ENCODE results near the gene BPI. TPM values are rescaled to one million over a fixed set of nuclear protein-coding genes. Genes with fewer than 3 reads are reported as not detected.
A peak's percentile ranks its signal among the peaks of the same experiment; 100 is the strongest.
"Not testable (repeated sequence)": the region's sequence is repeated elsewhere in the genome, so short reads cannot be mapped to it uniquely, and the experiment has no call there.

BPI gene
- total RNA-seq, 4 donors from 2014 or later: 0.26 TPM; not detected in 3

DNA sequence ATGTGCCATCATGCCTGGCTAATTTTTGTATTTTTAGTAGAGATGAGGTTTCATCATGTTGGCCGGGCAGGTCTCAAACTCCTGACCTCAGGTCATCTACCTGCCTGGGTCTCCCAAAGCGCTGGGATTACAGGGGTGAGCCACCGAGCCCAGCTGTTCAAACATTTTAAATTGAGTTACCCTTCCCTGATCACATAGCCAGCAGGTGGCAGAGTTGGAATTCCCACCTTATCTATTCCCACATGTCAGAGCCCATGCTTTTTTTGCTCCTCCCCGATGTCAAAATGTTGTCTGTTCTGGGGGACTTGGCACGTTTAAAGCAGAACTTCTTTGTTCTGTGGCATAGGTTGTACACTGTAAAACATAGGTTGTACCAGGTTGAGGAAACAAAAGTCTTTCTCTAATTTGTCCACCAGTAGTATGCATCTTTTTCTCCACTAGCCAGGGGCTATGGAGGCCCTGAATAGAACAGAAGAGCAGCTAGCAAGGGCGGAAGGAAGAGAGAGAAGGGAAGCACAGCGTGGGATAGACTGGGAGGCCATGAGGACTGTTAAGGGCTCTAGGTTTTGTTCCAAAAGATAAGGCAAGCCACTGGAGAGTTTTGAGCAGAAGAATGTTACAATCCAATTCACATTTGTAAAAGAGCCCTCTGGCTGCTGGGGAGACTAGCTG, 35.0 kb downstream of the BPI start:
- TF ChIP-seq, protein P1, sequence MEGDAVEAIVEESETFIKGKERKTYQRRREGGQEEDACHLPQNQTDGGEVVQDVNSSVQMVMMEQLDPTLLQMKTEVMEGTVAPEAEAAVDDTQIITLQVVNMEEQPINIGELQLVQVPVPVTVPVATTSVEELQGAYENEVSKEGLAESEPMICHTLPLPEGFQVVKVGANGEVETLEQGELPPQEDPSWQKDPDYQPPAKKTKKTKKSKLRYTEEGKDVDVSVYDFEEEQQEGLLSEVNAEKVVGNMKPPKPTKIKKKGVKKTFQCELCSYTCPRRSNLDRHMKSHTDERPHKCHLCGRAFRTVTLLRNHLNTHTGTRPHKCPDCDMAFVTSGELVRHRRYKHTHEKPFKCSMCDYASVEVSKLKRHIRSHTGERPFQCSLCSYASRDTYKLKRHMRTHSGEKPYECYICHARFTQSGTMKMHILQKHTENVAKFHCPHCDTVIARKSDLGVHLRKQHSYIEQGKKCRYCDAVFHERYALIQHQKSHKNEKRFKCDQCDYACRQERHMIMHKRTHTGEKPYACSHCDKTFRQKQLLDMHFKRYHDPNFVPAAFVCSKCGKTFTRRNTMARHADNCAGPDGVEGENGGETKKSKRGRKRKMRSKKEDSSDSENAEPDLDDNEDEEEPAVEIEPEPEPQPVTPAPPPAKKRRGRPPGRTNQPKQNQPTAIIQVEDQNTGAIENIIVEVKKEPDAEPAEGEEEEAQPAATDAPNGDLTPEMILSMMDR (IDR thresholded peaks at IDR 0.05): peak in 3 of 6 experiments; percentile 8 to 30 (median 12)
- TF ChIP-seq POLR2A (IDR thresholded peaks at IDR 0.05): no peak
- peaks cover 0 to 4% (median 0%) of the 10 kb centered on the region in 3 donors for H3K4me1 ChIP-seq
- no peak overlapping the region for H3K27ac ChIP-seq
- peaks cover 0 to 7% (median 6%) of the 10 kb centered on the region in 3 donors for H3K9me3 ChIP-seq
- H3K4me3 ChIP-seq: no peak overlapping the region
- intact Hi-C loops (cut with DNase I): no loop called here
- H3K27me3 ChIP-seq: peaks cover 0 to 44% (median 0%) of the 10 kb centered on the region in 4 donors
- 38 to 47% methylated on average over 7 of the region's 7 CpGs for WGBS, 2 donors
- no peak for DNase-seq
- H3K36me3 ChIP-seq: no peaks in the 10 kb centered on the region

DNA sequence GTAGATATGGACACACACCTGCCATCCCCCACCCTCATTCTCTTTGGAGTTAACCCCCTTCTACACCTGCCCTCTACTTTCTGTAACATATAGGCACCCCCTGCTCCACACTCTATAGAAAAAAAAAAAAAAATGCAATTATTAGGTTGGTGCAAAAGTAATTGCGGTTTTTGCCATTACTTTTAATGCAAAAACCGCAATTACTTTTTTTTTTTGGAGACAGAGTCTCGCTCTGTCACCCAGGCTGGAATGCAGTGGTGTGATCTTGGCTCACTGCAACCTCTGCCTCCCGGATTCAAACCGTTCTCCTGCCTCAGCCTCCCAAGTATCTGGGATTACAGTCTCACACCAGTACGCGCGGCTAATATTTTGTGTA, 35.6 kb downstream of the BPI start:
- H3K36me3 ChIP-seq; H3K4me3 ChIP-seq; intact Hi-C loops (cut with DNase I); DNase-seq; H3K27ac ChIP-seq; H3K4me1 ChIP-seq; H3K9me3 ChIP-seq: not testable (repeated sequence)
- H3K27me3 ChIP-seq: peaks cover 0 to 44% (median 0%) of the 10 kb centered on the region in 4 donors
- 77 to 82% methylated on average over 8 of the region's 8 CpGs for WGBS, 2 donors

DNA sequence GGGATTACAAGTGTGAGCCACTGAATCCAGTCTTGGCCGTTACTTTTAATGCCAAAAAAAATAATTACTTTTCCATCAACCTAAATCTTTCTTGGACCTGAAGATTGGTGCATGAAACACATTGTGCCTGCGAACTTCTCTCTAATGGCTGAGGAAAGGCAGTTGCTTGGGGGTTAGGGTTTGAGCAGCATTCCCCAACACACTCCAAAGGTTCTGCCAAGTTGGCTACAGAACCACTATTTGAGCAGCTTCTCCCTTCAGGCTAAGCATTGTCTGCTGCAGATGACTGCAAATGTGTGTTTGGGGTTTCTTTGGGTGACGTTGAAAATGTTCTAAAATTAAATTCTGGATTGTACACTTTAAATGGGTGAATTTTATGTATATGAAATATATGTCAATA, 36.0 kb downstream of the BPI start:
- Histone ChIP-seq H3K27me3 (peaks cover 0 to 43% (median 0%) of the 10 kb centered on the region in 4 donors), H3K4me3 (no peak overlapping the region), H3K9me3 (peaks cover 0 to 7% (median 6%) of the 10 kb centered on the region in 3 donors), H3K4me1 (peaks cover 0 to 4% (median 0%) of the 10 kb centered on the region in 3 donors), H3K27ac (no peak overlapping the region), H3K36me3 (no peaks in the 10 kb centered on the region)
- TF ChIP-seq POLR2A (IDR thresholded peaks at IDR 0.05): no peak
- TF ChIP-seq, protein P1 (IDR thresholded peaks at IDR 0.05): no peak
- DNase-seq: no peak
- intact Hi-C loops (cut with DNase I): no loop called here
- WGBS, 2 donors: 20 to 25% methylated on average over 3 of the region's 3 CpGs

DNA sequence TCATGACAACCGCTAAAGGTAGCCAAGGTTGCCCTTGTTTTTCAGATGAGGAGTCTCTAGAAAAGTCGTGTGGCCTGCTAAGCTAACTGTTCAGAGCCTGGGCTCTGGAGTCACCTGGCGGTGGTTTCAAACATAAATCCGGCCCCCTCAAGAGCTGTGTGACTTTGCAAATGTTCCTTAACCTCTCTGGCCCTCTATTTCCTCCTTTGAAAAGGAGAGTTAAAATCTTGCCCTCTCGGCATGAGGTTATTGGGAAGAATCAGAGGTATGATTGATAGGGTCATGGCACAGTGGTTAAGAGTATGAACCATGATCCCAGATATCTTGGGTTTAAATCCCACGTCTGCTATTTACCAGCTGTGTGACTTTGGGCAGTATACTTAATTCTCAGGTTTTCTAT, 36.7 kb downstream of the BPI start:
- H3K27ac ChIP-seq: no peak overlapping the region
- H3K9me3 ChIP-seq: peaks cover 0 to 7% (median 6%) of the 10 kb centered on the region in 3 donors
- TF ChIP-seq POLR2A (IDR thresholded peaks at IDR 0.05): no peak
- TF ChIP-seq, protein P1 (IDR thresholded peaks at IDR 0.05): no peak
- no peaks in the 10 kb centered on the region for H3K36me3 ChIP-seq
- no peak for DNase-seq
- intact Hi-C loops (cut with DNase I): no loop called here
- H3K4me1 ChIP-seq: peaks cover 0 to 4% (median 0%) of the 10 kb centered on the region in 3 donors
- peaks cover 0 to 36% (median 0%) of the 10 kb centered on the region in 4 donors for H3K27me3 ChIP-seq
- 79% methylated on average over 6 of the region's 6 CpGs for WGBS, 2 donors
- no peak overlapping the region for H3K4me3 ChIP-seq

DNA sequence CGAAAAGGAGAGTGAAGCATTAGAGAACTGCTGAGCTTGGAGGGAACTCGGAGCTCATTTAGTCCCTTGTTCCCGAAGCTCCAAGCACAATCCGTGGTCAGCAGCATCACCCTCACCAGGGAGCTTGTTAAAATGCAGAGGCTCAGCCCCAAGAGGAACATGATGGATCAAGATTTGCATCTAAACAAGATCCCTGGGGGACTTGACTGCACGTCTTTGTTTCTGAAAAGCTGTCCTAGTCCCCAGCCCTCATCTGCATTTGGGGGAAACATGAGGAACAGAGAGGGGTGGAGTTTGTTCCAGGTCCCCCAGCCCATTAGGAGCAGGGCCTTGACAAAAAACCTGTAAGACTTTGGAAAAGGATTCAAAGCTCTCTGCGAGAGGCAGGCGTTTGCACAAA, 38.3 kb downstream of the BPI start:
- no peak overlapping the region for H3K4me3 ChIP-seq
- H3K27ac ChIP-seq: no peak overlapping the region
- H3K9me3 ChIP-seq: peaks cover 0 to 7% (median 6%) of the 10 kb centered on the region in 3 donors
- TF ChIP-seq, protein P1 (IDR thresholded peaks at IDR 0.05): no peak
- TF ChIP-seq POLR2A (IDR thresholded peaks at IDR 0.05): no peak
- H3K36me3 ChIP-seq: no peaks in the 10 kb centered on the region
- intact Hi-C loops (cut with DNase I): no loop called here
- H3K4me1 ChIP-seq: peaks cover 0 to 4% (median 0%) of the 10 kb centered on the region in 3 donors
- H3K27me3 ChIP-seq: peaks cover 0 to 28% (median 0%) of the 10 kb centered on the region in 4 donors
- DNase-seq: no peak
- 57 to 61% methylated on average over 6 to 7 of the region's 7 CpGs for WGBS, 2 donors

Data from esophagus squamous epithelium (tissue), 5 donors.